SK-N-SH (cell line): ENCODE measurements around the gene RHOG. TPM values are rescaled to one million over a fixed set of nuclear protein-coding genes. Genes with fewer than 3 reads are reported as not detected.

Source experiments
- CTCF ChIA-PET: fragments of 300-600, 350-600 bp; formaldehyde crosslinking; extraction: SDS; loops from one replicate; lab custom pipeline; 2021; lab: Yijun Ruan, JAX
- POLR2A ChIA-PET: fragments of 350-600 bp; sonication (Branson Sonifier 250); formaldehyde crosslinking; extraction: SDS; loops from one replicate; lab custom pipeline; 2020; ENCODE audit warnings: antibody characterized with exemption, inconsistent platforms; lab: Yijun Ruan, JAX
- DNase-seq: peaks from one replicate; pipeline ENCODE4 v3.0.0; 2012
- H2AFZ ChIP-seq: fragments of 200-600 bp; sonication (generic); 2 replicates; pipeline ENCODE4 v1.8.1; 2016; ENCODE audit warnings: antibody characterized with exemption, mild to moderate bottlenecking, low read depth
- H3F3A ChIP-seq: fragments of 200-600 bp; sonication (generic); replicated peaks from 2 replicates; pipeline ENCODE3; 2016; ENCODE audit warnings: antibody characterized with exemption, mild to moderate bottlenecking; ENCODE audit not compliant: insufficient read depth
- H3K27ac ChIP-seq, 2 experiments: fragments of 200-500 bp in 1 of 2; fragments of 200-600 bp in 1 of 2; sonication (Bioruptor generic) in 1 of 2; sonication (generic), shearing (Covaris generic) in 1 of 2; 2 replicates each; pipeline versions ENCODE4 v1.5.1 to v1.6.1; 2014 to 2016; ENCODE audit warnings: low read depth in 2 of 2, inconsistent platforms in 1 of 2, low read length in 1 of 2, mild to moderate bottlenecking in 1 of 2, mixed read lengths in 1 of 2
- H3K27me3 ChIP-seq: fragments of 200-600 bp; sonication (generic), shearing (Covaris generic); 2 replicates; pipeline ENCODE4 v1.6.1; 2016; ENCODE audit warnings: mixed run types; ENCODE audit not compliant: insufficient read depth
- H3K36me3 ChIP-seq, 2 experiments: fragments of 200-500 bp in 1 of 2; fragments of 200-600 bp in 1 of 2; sonication (Bioruptor generic) in 1 of 2; sonication (generic) in 1 of 2; replicated peaks in 1 of 2; 2 replicates each; pipeline versions ENCODE3 to v1.5.1; 2014 to 2016; ENCODE audit warnings: low read length in 1 of 2, mild to moderate bottlenecking in 1 of 2; ENCODE audit not compliant: insufficient read depth in 2 of 2, control insufficient read depth in 1 of 2
- H3K4me1 ChIP-seq, 2 experiments: fragments of 200-500 bp in 1 of 2; fragments of 200-600 bp in 1 of 2; sonication (Bioruptor generic) in 1 of 2; sonication (generic), shearing (Covaris generic) in 1 of 2; 2 replicates each; pipeline versions ENCODE4 v1.5.1 to v1.6.1; 2014 to 2016; ENCODE audit warnings: low read depth in 1 of 2, low read length in 1 of 2, mixed run types in 1 of 2; ENCODE audit not compliant: insufficient read depth in 2 of 2, control insufficient read depth in 1 of 2
- H3K4me2 ChIP-seq: fragments of 200-600 bp; sonication (generic), shearing (Covaris generic); 2 replicates; pipeline ENCODE4 v1.6.1; 2017; ENCODE audit warnings: mixed run types
- H3K4me3 ChIP-seq, 2 experiments: fragments of 200-500 bp in 1 of 2; fragments of 200-600 bp in 1 of 2; sonication (Bioruptor generic) in 1 of 2; sonication (generic), shearing (Covaris generic) in 1 of 2; 2 replicates each; pipeline versions ENCODE4 v1.5.1 to v1.8.1; 2014 to 2016; ENCODE audit warnings: low read depth in 2 of 2, inconsistent platforms in 1 of 2, low read length in 1 of 2, mild to moderate bottlenecking in 1 of 2, mixed read lengths in 1 of 2, moderate library complexity in 1 of 2
- H3K79me2 ChIP-seq: fragments of 200-600 bp; sonication (generic); 2 replicates; pipeline ENCODE4 v1.8.1; 2017; ENCODE audit warnings: mild to moderate bottlenecking; ENCODE audit not compliant: insufficient read depth
- H3K9ac ChIP-seq: fragments of 200-600 bp; sonication (generic); 2 replicates; pipeline ENCODE4 v1.6.1; 2017; ENCODE audit warnings: mixed run types
- H3K9me2 ChIP-seq: fragments of 200-600 bp; sonication (generic); 2 replicates; pipeline ENCODE4 v1.6.1; 2017; ENCODE audit warnings: mixed run types
- H3K9me3 ChIP-seq: fragments of 200-600 bp; sonication (generic); 2 replicates; pipeline ENCODE4 v1.6.1; 2017; ENCODE audit warnings: mixed run types, mild to moderate bottlenecking, moderate library complexity
- H4K20me1 ChIP-seq: fragments of 200-600 bp; sonication (generic); 2 replicates; pipeline ENCODE4 v1.6.1; 2017; ENCODE audit warnings: mild to moderate bottlenecking, mixed run types; ENCODE audit not compliant: insufficient read depth
- ELF1 ChIP-seq: IDR thresholded peaks from 2 replicates; pipeline ENCODE4 v1.4.0; 2012
- EP300 ChIP-seq, 2 experiments: IDR thresholded peaks; 2 replicates each; pipeline versions ENCODE4 v1.4.0 to v1.6.1; 2012; ENCODE audit warnings: borderline replicate concordance in 1 of 2, low read depth in 1 of 2, low read length in 1 of 2
- FOSL2 ChIP-seq: IDR thresholded peaks from 2 replicates; pipeline ENCODE4 v1.4.0; 2012; ENCODE audit warnings: low read depth, mild to moderate bottlenecking, moderate library complexity, borderline replicate concordance
- GATA2 ChIP-seq: sonication (generic); formaldehyde crosslinking; IDR thresholded peaks from 2 replicates; pipeline ENCODE4 v1.5.0; 2020; ENCODE audit warnings: mild to moderate bottlenecking, missing genetic modification reagents
- MXI1 ChIP-seq: IDR thresholded peaks from 2 replicates; pipeline ENCODE4 v1.6.1; 2012; ENCODE audit warnings: mild to moderate bottlenecking, low read depth, low read length, improper control_type of control experiment
- NFIC ChIP-seq: IDR thresholded peaks from 2 replicates; pipeline ENCODE4 v1.4.0; 2012; ENCODE audit warnings: borderline replicate concordance
- NRF1 ChIP-seq: IDR thresholded peaks from 2 replicates; pipeline ENCODE4 v1.6.1; 2012; ENCODE audit warnings: low read depth, mild to moderate bottlenecking, low read length
- POLR2AphosphoS5 ChIP-seq: IDR thresholded peaks from 2 replicates; pipeline ENCODE4 v1.6.1; 2012; ENCODE audit warnings: low read depth, low read length
- RFX5 ChIP-seq: IDR thresholded peaks from 2 replicates; pipeline ENCODE4 v1.6.1; 2012; ENCODE audit warnings: mild to moderate bottlenecking, improper control_type of control experiment, low read length
- SIN3A ChIP-seq: IDR thresholded peaks from 2 replicates; pipeline ENCODE4 v1.6.1; 2012; ENCODE audit warnings: low read depth, mild to moderate bottlenecking, low read length, moderate library complexity, borderline replicate concordance
- TAF1 ChIP-seq: IDR thresholded peaks from 2 replicates; pipeline ENCODE4 v1.6.1; 2012; ENCODE audit warnings: low read depth, mild to moderate bottlenecking, low read length, moderate library complexity, borderline replicate concordance
- TCF12 ChIP-seq: IDR thresholded peaks from 2 replicates; pipeline ENCODE4 v1.4.0; 2012
- TEAD4 ChIP-seq: IDR thresholded peaks from 2 replicates; pipeline ENCODE4 v1.4.0; 2012; ENCODE audit warnings: mild to moderate bottlenecking, borderline replicate concordance; ENCODE audit not compliant: insufficient read depth
- WGBS: methylation state at CpG from one replicate; pipeline ENCODE4 v1.1.6; 2017; ENCODE audit warnings: low lambda C conversion rate; 5-methylcytosine and 5-hydroxymethylcytosine counted together
- polyA plus RNA-seq, 3 experiments: library from polyadenylated mRNA; depleted of rRNA; stranded (reverse); fragments of >200 nt; gene quantifications; 2 replicates each; pipeline ENCODE4 v1.2.3, GENCODE V29; 2012
- TF ChIP-seq, protein P1 (sequence below): fragments of 200-600 bp; sonication (generic); IDR thresholded peaks from 2 replicates; pipeline ENCODE4 v1.6.1; 2017; ENCODE audit warnings: antibody characterized with exemption, mild to moderate bottlenecking, moderate library complexity
- TF ChIP-seq, protein P2 (sequence below): fragments of 150-350 bp; IDR thresholded peaks from 2 replicates; pipeline ENCODE4 v1.6.1; 2016; ENCODE audit warnings: mild to moderate bottlenecking, low read depth, low read length
- TF ChIP-seq, protein P3 (sequence below): IDR thresholded peaks from 2 replicates; pipeline ENCODE4 v1.4.0; 2012; ENCODE audit warnings: low read depth, borderline replicate concordance
- TF ChIP-seq, protein P4 (sequence below): fragments of 150-350 bp; IDR thresholded peaks from 2 replicates; pipeline ENCODE4 v1.6.1; 2017; ENCODE audit warnings: antibody characterized with exemption, low read length, low read depth, borderline replicate concordance

Gene RHOG
- polyA plus RNA-seq, 1 of the 3 experiments (the other 2 are of a cell fraction) = 73.7 TPM

DNA sequence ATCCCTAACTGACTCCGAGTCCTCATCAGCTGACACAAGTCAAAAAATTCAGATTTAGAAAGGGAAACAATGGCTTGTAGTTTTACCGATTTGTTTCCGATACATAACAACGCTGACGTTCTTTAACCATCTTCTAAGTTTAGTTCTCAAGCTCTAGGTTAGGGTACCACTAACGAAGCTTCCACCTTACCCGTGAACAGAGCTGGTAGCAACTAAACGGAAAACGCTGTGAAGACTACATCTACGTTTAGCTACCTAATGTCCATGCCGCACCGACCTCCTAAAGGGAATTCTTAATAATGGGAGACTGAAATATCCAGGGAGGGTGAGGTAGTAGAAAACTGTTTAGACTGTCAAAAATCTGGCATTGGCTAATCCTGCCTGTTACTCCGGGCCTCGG, 44.4 kb downstream of the RHOG start:
- peak overlapping the region; percentile 85 for H3K4me2 ChIP-seq
- peaks cover 0 to 5% of the 10 kb centered on the region in 2 experiments; a peak in 2 of 4 replicates for H3K4me1 ChIP-seq
- no peaks in the 10 kb centered on the region for H3K9me2 ChIP-seq
- TF ChIP-seq GATA2 (CRISPR knock-in tag) = no peak
- TF ChIP-seq, protein P1, sequence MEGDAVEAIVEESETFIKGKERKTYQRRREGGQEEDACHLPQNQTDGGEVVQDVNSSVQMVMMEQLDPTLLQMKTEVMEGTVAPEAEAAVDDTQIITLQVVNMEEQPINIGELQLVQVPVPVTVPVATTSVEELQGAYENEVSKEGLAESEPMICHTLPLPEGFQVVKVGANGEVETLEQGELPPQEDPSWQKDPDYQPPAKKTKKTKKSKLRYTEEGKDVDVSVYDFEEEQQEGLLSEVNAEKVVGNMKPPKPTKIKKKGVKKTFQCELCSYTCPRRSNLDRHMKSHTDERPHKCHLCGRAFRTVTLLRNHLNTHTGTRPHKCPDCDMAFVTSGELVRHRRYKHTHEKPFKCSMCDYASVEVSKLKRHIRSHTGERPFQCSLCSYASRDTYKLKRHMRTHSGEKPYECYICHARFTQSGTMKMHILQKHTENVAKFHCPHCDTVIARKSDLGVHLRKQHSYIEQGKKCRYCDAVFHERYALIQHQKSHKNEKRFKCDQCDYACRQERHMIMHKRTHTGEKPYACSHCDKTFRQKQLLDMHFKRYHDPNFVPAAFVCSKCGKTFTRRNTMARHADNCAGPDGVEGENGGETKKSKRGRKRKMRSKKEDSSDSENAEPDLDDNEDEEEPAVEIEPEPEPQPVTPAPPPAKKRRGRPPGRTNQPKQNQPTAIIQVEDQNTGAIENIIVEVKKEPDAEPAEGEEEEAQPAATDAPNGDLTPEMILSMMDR = no peak
- no peak for TF ChIP-seq NFIC
- no peak for TF ChIP-seq RFX5
- TF ChIP-seq, protein P2, sequence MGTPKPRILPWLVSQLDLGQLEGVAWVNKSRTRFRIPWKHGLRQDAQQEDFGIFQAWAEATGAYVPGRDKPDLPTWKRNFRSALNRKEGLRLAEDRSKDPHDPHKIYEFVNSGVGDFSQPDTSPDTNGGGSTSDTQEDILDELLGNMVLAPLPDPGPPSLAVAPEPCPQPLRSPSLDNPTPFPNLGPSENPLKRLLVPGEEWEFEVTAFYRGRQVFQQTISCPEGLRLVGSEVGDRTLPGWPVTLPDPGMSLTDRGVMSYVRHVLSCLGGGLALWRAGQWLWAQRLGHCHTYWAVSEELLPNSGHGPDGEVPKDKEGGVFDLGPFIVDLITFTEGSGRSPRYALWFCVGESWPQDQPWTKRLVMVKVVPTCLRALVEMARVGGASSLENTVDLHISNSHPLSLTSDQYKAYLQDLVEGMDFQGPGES = no peak
- no peak for TF ChIP-seq SIN3A
- no peak for TF ChIP-seq NRF1
- TF ChIP-seq, protein P3, sequence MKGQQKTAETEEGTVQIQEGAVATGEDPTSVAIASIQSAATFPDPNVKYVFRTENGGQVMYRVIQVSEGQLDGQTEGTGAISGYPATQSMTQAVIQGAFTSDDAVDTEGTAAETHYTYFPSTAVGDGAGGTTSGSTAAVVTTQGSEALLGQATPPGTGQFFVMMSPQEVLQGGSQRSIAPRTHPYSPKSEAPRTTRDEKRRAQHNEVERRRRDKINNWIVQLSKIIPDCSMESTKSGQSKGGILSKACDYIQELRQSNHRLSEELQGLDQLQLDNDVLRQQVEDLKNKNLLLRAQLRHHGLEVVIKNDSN = no peak
- no peak for TF ChIP-seq TCF12
- no peak for TF ChIP-seq FOSL2
- TF ChIP-seq ELF1 = no peak
- no peak for TF ChIP-seq EP300 (IDR thresholded peaks at IDR 0.05; ENCODE audit: borderline replicate concordance in 1 of 2, low read depth in 1 of 2, low read length in 1 of 2)
- TF ChIP-seq, protein P4, sequence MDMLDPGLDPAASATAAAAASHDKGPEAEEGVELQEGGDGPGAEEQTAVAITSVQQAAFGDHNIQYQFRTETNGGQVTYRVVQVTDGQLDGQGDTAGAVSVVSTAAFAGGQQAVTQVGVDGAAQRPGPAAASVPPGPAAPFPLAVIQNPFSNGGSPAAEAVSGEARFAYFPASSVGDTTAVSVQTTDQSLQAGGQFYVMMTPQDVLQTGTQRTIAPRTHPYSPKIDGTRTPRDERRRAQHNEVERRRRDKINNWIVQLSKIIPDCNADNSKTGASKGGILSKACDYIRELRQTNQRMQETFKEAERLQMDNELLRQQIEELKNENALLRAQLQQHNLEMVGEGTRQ = no peak
- TF ChIP-seq TEAD4 = no peak
- no peak for TF ChIP-seq POLR2AphosphoS5
- no peak for TF ChIP-seq MXI1
- TF ChIP-seq TAF1 = no peak
- no peaks in the 10 kb centered on the region for H3K27me3 ChIP-seq
- POLR2A ChIA-PET = no interaction called here
- H2AFZ ChIP-seq = no peak overlapping the region
- 8% methylated on average over 14 of the region's 14 CpGs for WGBS
- H3K27ac ChIP-seq = peak overlapping the region in 1 of 2 experiments; percentile 88; a peak in 1 of 4 replicates
- DNase-seq = no peak
- H3K79me2 ChIP-seq = peaks cover 68% of the 10 kb centered on the region
- no peaks in the 10 kb centered on the region for H3K9me3 ChIP-seq
- CTCF ChIA-PET = interaction anchor here (1.0 to 1.3 kb wide), 4 partner anchors 11 to 455 kb away, joined by 3 to 5 read pairs (median 4); partner anchors contain the start of gene PGAP2
- H3F3A ChIP-seq = peaks cover 4% of the 10 kb centered on the region
- peak overlapping the region; percentile 73 to 81 for H3K4me3 ChIP-seq
- H4K20me1 ChIP-seq = peaks cover 36% of the 10 kb centered on the region
- peak overlapping the region; percentile 95 for H3K9ac ChIP-seq
- H3K36me3 ChIP-seq = peaks cover 0 to 24% of the 10 kb centered on the region in 2 experiments
